K562 (cell line): ENCODE results near the gene EFNB3. TPM values are rescaled to one million over a fixed set of nuclear protein-coding genes. Genes with fewer than 3 reads are reported as not detected.

Experiments used
- ADNP ChIP-seq: fragments of 200-800 bp; sonication (Bioruptor generic); IDR thresholded peaks from 2 replicates; pipeline ENCODE4 v1.6.1; 2016; ENCODE audit warnings: missing genetic modification characterization, missing compliant biosample characterization
- BRD9 ChIP-seq: fragments of 450-650 bp; IDR thresholded peaks from 2 replicates; pipeline ENCODE4 v1.6.1; 2018; ENCODE audit warnings: low read depth; ENCODE audit not compliant: partially characterized antibody
- ESRRB ChIP-seq: fragments of 250-450 bp; sonication (Bioruptor Pico); IDR thresholded peaks from 2 replicates; pipeline ENCODE4 v1.5.0; 2020; ENCODE audit warnings: mild to moderate bottlenecking, moderate library complexity, borderline replicate concordance
- HOXB6 ChIP-seq: fragments of 250-450 bp; sonication (Bioruptor Pico); IDR thresholded peaks from 2 replicates; pipeline ENCODE4 v1.5.1; 2022; ENCODE audit warnings: mild to moderate bottlenecking, borderline replicate concordance
- MTA1 ChIP-seq: fragments of 450-650 bp; IDR thresholded peaks from 2 replicates; pipeline ENCODE4 v1.6.1; 2017; ENCODE audit warnings: borderline replicate concordance
- MYNN ChIP-seq, 2 experiments: sonication (generic); formaldehyde crosslinking in 1 of 2; IDR thresholded peaks; 2 replicates each; pipeline versions ENCODE4 v1.5.0 to v1.6.1; 2016 to 2020; ENCODE audit warnings: antibody characterized with exemption in 1 of 2, missing genetic modification reagents in 1 of 2
- NBN ChIP-seq: fragments of 450-650 bp; IDR thresholded peaks from 2 replicates; pipeline ENCODE4 v1.6.1; 2016; ENCODE audit warnings: low read depth, mild to moderate bottlenecking
- PTBP1 ChIP-seq: fragments of 200-400 bp; formaldehyde crosslinking; IDR thresholded peaks from 2 replicates; pipeline ENCODE4 v1.6.1; 2017; ENCODE audit warnings: low read depth, low read length
- RBM39 ChIP-seq: fragments of 200-400 bp; formaldehyde crosslinking; optimal IDR thresholded peaks from 2 replicates; pipeline ENCODE3; 2018; ENCODE audit warnings: low read depth, low read length
- RUNX1 ChIP-seq: sonication (generic); IDR thresholded peaks from 2 replicates; pipeline ENCODE4 v1.6.1; 2016; ENCODE audit warnings: antibody characterized with exemption, low read depth
- SMAD4 ChIP-seq: fragments of 250-450 bp; sonication (Bioruptor Pico); conservative IDR thresholded peaks from 2 replicates; pipeline ENCODE4 v1.8.0; 2021; ENCODE audit warnings: inconsistent platforms, mild to moderate bottlenecking, moderate library complexity
- SRSF7 ChIP-seq: fragments of 200-400 bp; formaldehyde crosslinking; optimal IDR thresholded peaks from 2 replicates; pipeline ENCODE3; 2017; ENCODE audit warnings: mild to moderate bottlenecking, low read depth, low read length
- TAL1 ChIP-seq: fragments of 450-650 bp; IDR thresholded peaks from 2 replicates; pipeline ENCODE4 v1.6.1; 2016; ENCODE audit warnings: mild to moderate bottlenecking
- TFAM ChIP-seq: fragments of 250-450 bp; sonication (Bioruptor Pico); conservative IDR thresholded peaks from 2 replicates; pipeline ENCODE4 v1.5.0; 2021; ENCODE audit warnings: mild to moderate bottlenecking, moderate library complexity
- ZNF133 ChIP-seq: fragments of 250-450 bp; sonication (Bioruptor Pico); IDR thresholded peaks from 2 replicates; pipeline ENCODE4 v1.4.0; 2020; ENCODE audit warnings: mild to moderate bottlenecking
- ZNF134 ChIP-seq: fragments of 250-450 bp; sonication (Bioruptor Pico); conservative IDR thresholded peaks from 2 replicates; pipeline ENCODE4 v1.4.0; 2020
- ZNF175 ChIP-seq: fragments of 200-800 bp; sonication (Bioruptor generic); IDR thresholded peaks from 2 replicates; pipeline ENCODE4 v1.6.1; 2016; ENCODE audit warnings: low read depth, mild to moderate bottlenecking, missing genetic modification characterization, missing compliant biosample characterization
- ZNF224 ChIP-seq: sonication (generic); formaldehyde crosslinking; IDR thresholded peaks from 2 replicates; pipeline ENCODE4 v1.8.0; 2022; ENCODE audit warnings: mild to moderate bottlenecking, missing genetic modification reagents
- ZNF668 ChIP-seq: fragments of 250-450 bp; sonication (Bioruptor Pico); IDR thresholded peaks from 2 replicates; pipeline ENCODE4 v1.8.0; 2022; ENCODE audit warnings: mild to moderate bottlenecking, inconsistent platforms
- polyA plus RNA-seq, 8 experiments: library from polyadenylated mRNA; depleted of rRNA in 4 of 8; stranded (reverse) in 5 of 8; unstranded in 3 of 8; fragments of >200 nt; fragmentation: Nextera tagmentation in 2 of 8; fragmentation: Illumina TruSeq in 1 of 8; extraction: Ambion mirVana in 2 of 8; extraction: Trizol in 1 of 8; gene quantifications; 2 replicates each; pipeline versions ENCODE4 v1.2.1 to v1.2.3, GENCODE V29; 2011 to 2014; ENCODE audit warnings: inconsistent platforms in 1 of 8, missing spikeins in 1 of 8
- total RNA-seq, 7 experiments: library from RNA; depleted of rRNA in 6 of 7; stranded (reverse); fragments of >200 nt in 6 of 7; fragmentation: Illumina TruSeq in 2 of 7; extraction: Trizol in 2 of 7; gene quantifications; 2 replicates each; pipeline versions ENCODE4 v1.2.1 to v1.2.3, GENCODE V29; 2011 to 2021; ENCODE audit warnings: low replicate concordance in 1 of 7
- TF ChIP-seq, protein P1 (sequence below): sonication (generic); formaldehyde crosslinking; IDR thresholded peaks from 2 replicates; pipeline ENCODE4 v1.8.0; 2022; ENCODE audit warnings: mild to moderate bottlenecking, missing genetic modification reagents
- TF ChIP-seq, protein P2 (sequence below): fragments of 150-350 bp; IDR thresholded peaks from 2 replicates; pipeline ENCODE4 v1.6.1; 2014; ENCODE audit warnings: low read depth, mild to moderate bottlenecking, low read length, borderline replicate concordance
- TF ChIP-seq, protein P3 (sequence below): IDR thresholded peaks from 2 replicates; pipeline ENCODE4 v1.6.1; 2011; ENCODE audit not compliant: insufficient read length; ENCODE audit errors: extremely low read depth
- TF ChIP-seq, protein P4 (sequence below): fragments of 250-450 bp; sonication (Bioruptor Pico); IDR thresholded peaks from 2 replicates; pipeline ENCODE4 v1.4.0; 2020

Gene EFNB3
- total and polyA plus RNA-seq, 9 of the 15 experiments (the other 6 are each of a cell fraction or from before 2014, with no cell fraction given) = not detected

DNA sequence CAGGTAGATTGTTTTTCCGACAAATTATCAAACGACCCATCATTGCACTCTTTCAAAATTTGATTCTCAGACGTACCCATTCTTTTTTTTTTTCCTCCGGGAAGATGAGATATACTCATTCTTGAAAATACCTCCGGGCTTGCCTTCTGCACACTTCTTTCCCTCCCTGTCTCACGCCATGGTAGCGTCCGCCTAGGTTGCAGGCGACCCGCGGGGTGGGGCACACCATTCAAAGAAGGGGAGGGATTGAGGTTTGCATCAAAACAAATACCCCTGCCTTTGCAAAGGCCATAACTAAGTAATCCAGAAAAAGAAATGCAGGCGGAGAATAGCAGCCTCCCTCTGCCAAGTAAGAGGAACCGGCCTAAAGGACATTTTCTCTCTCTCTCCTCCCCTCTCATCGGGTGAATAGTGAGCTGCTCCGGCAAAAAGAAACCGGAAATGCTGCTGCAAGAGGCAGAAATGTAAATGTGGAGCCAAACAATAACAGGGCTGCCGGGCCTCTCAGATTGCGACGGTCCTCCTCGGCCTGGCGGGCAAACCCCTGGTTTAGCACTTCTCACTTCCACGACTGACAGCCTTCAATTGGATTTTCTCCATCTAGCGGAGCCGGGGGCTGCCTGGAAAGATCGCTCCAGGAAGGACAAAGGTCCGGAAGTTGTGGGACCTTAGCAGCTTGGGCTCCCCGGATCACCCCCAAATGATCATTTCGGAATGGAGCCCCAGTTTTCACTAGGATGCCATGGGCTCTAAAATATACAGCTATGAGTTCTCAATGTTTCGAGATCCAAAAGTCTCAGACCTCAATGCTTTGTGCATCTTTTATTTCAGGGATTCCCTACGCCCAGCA, 18.6 kb upstream of the EFNB3 start (continued):
- TF ChIP-seq, protein P1, sequence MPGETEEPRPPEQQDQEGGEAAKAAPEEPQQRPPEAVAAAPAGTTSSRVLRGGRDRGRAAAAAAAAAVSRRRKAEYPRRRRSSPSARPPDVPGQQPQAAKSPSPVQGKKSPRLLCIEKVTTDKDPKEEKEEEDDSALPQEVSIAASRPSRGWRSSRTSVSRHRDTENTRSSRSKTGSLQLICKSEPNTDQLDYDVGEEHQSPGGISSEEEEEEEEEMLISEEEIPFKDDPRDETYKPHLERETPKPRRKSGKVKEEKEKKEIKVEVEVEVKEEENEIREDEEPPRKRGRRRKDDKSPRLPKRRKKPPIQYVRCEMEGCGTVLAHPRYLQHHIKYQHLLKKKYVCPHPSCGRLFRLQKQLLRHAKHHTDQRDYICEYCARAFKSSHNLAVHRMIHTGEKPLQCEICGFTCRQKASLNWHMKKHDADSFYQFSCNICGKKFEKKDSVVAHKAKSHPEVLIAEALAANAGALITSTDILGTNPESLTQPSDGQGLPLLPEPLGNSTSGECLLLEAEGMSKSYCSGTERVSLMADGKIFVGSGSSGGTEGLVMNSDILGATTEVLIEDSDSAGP = no peak
- TF ChIP-seq ZNF175 (CRISPR knock-in tag) (no peak), PTBP1 (no peak), HOXB6 (CRISPR knock-in tag) (no peak), RBM39 (no peak), SRSF7 (no peak), ZNF134 (no peak), ESRRB (CRISPR knock-in tag) (no peak), ZNF133 (CRISPR knock-in tag) (no peak), SMAD4 (CRISPR knock-in tag) (no peak), NBN (no peak), ZNF224 (no peak), RUNX1 (no peak), MYNN (IDR thresholded peaks at IDR 0.05) (no peak), MYNN (CRISPR knock-in tag; IDR thresholded peaks at IDR 0.05) (no peak), MTA1 (no peak), TAL1 (no peak), BRD9 (no peak), ZNF668 (no peak), ADNP (no peak), TFAM (CRISPR knock-in tag) (no peak)
- TF ChIP-seq, protein P2, sequence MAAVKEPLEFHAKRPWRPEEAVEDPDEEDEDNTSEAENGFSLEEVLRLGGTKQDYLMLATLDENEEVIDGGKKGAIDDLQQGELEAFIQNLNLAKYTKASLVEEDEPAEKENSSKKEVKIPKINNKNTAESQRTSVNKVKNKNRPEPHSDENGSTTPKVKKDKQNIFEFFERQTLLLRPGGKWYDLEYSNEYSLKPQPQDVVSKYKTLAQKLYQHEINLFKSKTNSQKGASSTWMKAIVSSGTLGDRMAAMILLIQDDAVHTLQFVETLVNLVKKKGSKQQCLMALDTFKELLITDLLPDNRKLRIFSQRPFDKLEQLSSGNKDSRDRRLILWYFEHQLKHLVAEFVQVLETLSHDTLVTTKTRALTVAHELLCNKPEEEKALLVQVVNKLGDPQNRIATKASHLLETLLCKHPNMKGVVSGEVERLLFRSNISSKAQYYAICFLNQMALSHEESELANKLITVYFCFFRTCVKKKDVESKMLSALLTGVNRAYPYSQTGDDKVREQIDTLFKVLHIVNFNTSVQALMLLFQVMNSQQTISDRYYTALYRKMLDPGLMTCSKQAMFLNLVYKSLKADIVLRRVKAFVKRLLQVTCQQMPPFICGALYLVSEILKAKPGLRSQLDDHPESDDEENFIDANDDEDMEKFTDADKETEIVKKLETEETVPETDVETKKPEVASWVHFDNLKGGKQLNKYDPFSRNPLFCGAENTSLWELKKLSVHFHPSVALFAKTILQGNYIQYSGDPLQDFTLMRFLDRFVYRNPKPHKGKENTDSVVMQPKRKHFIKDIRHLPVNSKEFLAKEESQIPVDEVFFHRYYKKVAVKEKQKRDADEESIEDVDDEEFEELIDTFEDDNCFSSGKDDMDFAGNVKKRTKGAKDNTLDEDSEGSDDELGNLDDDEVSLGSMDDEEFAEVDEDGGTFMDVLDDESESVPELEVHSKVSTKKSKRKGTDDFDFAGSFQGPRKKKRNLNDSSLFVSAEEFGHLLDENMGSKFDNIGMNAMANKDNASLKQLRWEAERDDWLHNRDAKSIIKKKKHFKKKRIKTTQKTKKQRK = no peak
- TF ChIP-seq, protein P3, sequence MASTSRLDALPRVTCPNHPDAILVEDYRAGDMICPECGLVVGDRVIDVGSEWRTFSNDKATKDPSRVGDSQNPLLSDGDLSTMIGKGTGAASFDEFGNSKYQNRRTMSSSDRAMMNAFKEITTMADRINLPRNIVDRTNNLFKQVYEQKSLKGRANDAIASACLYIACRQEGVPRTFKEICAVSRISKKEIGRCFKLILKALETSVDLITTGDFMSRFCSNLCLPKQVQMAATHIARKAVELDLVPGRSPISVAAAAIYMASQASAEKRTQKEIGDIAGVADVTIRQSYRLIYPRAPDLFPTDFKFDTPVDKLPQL = no peak
- TF ChIP-seq, protein P4, sequence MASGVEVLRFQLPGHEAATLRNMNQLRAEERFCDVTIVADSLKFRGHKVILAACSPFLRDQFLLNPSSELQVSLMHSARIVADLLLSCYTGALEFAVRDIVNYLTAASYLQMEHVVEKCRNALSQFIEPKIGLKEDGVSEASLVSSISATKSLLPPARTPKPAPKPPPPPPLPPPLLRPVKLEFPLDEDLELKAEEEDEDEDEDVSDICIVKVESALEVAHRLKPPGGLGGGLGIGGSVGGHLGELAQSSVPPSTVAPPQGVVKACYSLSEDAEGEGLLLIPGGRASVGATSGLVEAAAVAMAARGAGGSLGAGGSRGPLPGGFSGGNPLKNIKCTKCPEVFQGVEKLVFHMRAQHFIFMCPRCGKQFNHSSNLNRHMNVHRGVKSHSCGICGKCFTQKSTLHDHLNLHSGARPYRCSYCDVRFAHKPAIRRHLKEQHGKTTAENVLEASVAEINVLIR = no peak
